ENCODE data around the gene ADSS2. TPM values are rescaled to one million over a fixed set of nuclear protein-coding genes. Genes with fewer than 3 reads are reported as not detected.
"Not testable (repeated sequence)": the region's sequence is repeated elsewhere in the genome, so short reads cannot be mapped to it uniquely, and the experiment has no call there.

ADSS2 gene
- total RNA-seq, 1 experiment from 2014 or later = 61.5 TPM

- not testable (repeated sequence) for DNase-seq (ENCODE audit: low read depth)
Measured at GRCh38 chr1:244365262-244365661, 86.4 kb downstream of the ADSS2 start.

- DNase-seq (ENCODE audit: low read depth) = no peak
Measured at GRCh38 chr1:244362476-244362875, 89.2 kb downstream of the ADSS2 start.

- no peak for DNase-seq (ENCODE audit: low read depth)
Measured at GRCh38 chr1:244361764-244362473, 89.8 kb downstream of the ADSS2 start.

Other genes starting within 250 kb of the ADSS2 start
- gene CATSPERE, start 9.4 kb upstream of the ADSS2 start, total RNA-seq (2014; rRNA removed; shearing (Covaris generic)) = 0.17 TPM in 1 of 2 replicates, not detected in the other
- gene DESI2, start 201.2 kb upstream of the ADSS2 start, total RNA-seq (2014; rRNA removed; shearing (Covaris generic)) = 56.2 and 61.4 TPM in 2 replicates